Measurements from ENCODE around the gene USP6. TPM values are rescaled to one million over a fixed set of nuclear protein-coding genes. Genes with fewer than 3 reads are reported as not detected.
"Not testable (repeated sequence)": the region's sequence is repeated elsewhere in the genome, so short reads cannot be mapped to it uniquely, and the experiment has no call there.

USP6 gene
- total RNA-seq, 1 experiment from 2014 or later = not detected

DNA sequence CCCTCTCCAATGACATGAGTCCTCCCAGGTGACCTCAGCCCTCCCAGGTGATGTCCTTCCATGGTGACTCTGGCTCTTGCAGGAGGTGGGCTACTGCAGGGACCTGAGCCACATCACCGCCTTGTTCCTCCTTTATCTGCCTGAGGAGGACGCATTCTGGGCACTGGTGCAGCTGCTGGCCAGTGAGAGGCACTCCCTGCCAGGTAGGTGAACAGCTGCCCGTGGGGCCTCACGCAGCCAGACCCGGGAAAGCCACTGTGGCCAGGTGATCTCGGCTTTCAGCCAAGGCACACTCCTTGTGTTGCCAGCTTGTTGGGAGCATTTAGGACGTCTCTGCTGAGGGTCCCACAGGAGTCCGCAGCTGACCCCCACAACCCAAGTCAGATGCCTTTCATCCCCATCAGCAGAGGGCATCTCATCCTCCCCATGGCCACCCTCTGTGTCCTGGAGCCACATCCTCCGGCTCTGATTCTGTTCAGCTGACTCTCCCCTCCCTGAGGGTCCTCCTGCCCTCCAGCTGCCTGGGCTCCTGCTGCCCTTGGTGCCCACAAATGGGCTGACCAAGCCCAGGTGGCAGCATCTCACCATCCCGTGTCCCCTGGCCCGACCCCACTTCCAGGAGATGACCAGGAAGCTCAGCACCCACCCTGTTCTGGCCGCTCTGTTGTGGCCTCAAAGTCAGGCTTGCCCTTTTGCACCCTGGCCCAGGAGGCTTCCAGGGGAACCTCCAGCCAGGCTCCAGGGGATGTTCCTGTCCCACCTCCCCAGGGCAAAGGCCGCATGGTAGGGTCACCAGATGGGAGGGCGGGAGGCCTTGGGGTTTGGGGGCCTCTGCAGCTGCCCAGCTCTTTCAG lies 20.1 kb downstream of the USP6 start:
- no peak for TF ChIP-seq CTCF (IDR thresholded peaks at IDR 0.05; ENCODE audit: unreplicated experiment)
- no peak overlapping the region for H3K4me3 Mint-ChIP-seq (ENCODE audit: low read depth, unreplicated experiment)
- CTCF ChIA-PET = no interaction called here
- H3K27me3 Mint-ChIP-seq (ENCODE audit: unreplicated experiment) = peaks cover 7% of the 10 kb centered on the region
- no peak for DNase-seq
- BruUV-seq (replicated peaks) = no TSS peak
- H3K9me3 Mint-ChIP-seq (ENCODE audit: low read depth, unreplicated experiment) = no peaks in the 10 kb centered on the region
- no peaks in the 10 kb centered on the region for H3K36me3 Mint-ChIP-seq (ENCODE audit: insufficient read depth, unreplicated experiment)
- no peaks in the 10 kb centered on the region for H3K4me1 Mint-ChIP-seq (ENCODE audit: low read depth, unreplicated experiment)
- no peak overlapping the region for H3K27ac Mint-ChIP-seq (ENCODE audit: unreplicated experiment)
- intact Hi-C loops (cut with micrococcal nuclease; ENCODE audit: unreplicated experiment) = no loop called here

DNA sequence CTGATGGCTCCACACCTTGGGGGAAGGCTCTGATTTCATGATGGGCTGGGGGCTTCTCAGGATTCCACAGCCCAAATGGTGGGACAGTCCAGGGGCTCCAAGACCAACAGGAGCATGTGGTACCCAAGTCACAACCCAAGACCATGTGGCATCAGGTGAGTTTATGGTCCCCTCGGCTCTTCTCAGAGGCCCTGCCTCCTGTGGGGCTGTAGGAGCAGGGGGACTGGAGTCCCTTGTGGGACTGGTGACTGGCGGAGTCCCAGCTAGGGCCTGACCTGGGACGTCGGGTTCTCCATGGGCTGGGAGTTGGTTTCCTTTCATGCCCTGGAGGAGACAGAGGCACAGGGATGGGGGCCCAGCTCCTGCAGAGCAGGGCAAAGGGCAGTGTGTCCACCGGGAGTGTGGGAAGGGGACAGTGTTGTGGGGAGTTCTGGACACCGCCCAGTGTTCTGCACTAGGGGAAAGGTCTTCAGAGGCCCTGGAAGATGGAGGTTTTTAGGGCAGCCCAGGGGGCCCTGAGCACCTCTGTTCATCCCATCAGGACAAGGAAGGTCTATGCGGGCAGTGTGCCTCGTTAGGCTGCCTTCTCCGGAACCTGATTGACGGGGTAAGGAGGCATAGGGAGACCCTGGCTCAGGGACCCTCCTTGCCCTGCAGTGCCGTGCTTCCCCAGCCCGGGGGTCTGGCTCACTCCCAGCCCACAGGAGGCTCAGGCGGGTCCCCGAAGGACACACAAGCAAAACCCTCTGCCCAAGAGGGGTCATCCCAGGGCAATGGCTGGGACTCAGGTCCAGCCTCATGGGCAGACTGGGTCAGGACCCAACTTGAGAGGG lies 21.0 kb downstream of the USP6 start:
- intact Hi-C loops (cut with micrococcal nuclease; ENCODE audit: unreplicated experiment); DNase-seq; H3K36me3 Mint-ChIP-seq (ENCODE audit: insufficient read depth, unreplicated experiment); H3K27me3 Mint-ChIP-seq (ENCODE audit: unreplicated experiment); H3K9me3 Mint-ChIP-seq (ENCODE audit: low read depth, unreplicated experiment); H3K4me1 Mint-ChIP-seq (ENCODE audit: low read depth, unreplicated experiment); H3K4me3 Mint-ChIP-seq (ENCODE audit: low read depth, unreplicated experiment); BruUV-seq (replicated peaks); CTCF ChIA-PET; H3K27ac Mint-ChIP-seq (ENCODE audit: unreplicated experiment): not testable (repeated sequence)

DNA sequence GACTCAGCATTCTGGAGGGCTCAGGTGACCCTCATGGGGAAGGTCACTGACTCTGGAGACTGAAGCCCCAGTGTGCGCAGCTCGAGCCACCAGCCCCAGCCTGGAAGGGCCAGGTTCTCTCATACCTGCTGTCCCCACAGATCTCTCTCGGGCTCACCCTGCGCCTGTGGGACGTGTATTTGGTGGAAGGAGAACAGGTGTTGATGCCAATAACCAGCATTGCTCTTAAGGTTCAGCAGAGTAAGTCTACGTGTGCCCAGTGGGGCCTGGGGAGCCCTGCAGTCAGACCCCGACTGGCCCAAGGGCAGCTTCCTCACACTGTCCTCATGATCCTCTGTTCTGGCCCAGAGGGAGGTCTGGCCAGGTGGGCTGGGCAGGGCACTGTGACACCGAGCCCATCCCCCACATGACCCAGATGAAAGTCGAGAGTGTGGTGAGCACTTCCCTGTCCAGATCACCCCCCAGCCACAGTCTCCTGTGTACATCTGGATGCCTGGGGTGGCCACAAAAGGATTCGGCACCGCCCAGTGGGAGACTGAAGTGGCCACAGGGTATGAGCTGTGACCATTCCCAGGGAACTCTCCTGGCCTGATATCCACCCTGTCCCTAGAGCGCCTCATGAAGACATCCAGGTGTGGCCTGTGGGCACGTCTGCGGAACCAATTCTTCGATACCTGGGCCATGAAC lies 21.8 kb downstream of the USP6 start:
- not testable (repeated sequence) for H3K27ac Mint-ChIP-seq (ENCODE audit: unreplicated experiment); BruUV-seq (replicated peaks); H3K36me3 Mint-ChIP-seq (ENCODE audit: insufficient read depth, unreplicated experiment)

GRCh38 chr17:5138198-5138544 lies 22.3 kb downstream of the USP6 start:
- BruUV-seq (replicated peaks); H3K9me3 Mint-ChIP-seq (ENCODE audit: low read depth, unreplicated experiment); DNase-seq; intact Hi-C loops (cut with micrococcal nuclease; ENCODE audit: unreplicated experiment); H3K36me3 Mint-ChIP-seq (ENCODE audit: insufficient read depth, unreplicated experiment); H3K27ac Mint-ChIP-seq (ENCODE audit: unreplicated experiment); H3K27me3 Mint-ChIP-seq (ENCODE audit: unreplicated experiment); H3K4me1 Mint-ChIP-seq (ENCODE audit: low read depth, unreplicated experiment); CTCF ChIA-PET; H3K4me3 Mint-ChIP-seq (ENCODE audit: low read depth, unreplicated experiment): not testable (repeated sequence)

More for the DNA sequence above, 21.8 kb downstream of the USP6 start:
- H3K27me3 Mint-ChIP-seq (ENCODE audit: unreplicated experiment); intact Hi-C loops (cut with micrococcal nuclease; ENCODE audit: unreplicated experiment); H3K4me3 Mint-ChIP-seq (ENCODE audit: low read depth, unreplicated experiment); H3K9me3 Mint-ChIP-seq (ENCODE audit: low read depth, unreplicated experiment); DNase-seq; H3K4me1 Mint-ChIP-seq (ENCODE audit: low read depth, unreplicated experiment); CTCF ChIA-PET: not testable (repeated sequence)

DNA sequence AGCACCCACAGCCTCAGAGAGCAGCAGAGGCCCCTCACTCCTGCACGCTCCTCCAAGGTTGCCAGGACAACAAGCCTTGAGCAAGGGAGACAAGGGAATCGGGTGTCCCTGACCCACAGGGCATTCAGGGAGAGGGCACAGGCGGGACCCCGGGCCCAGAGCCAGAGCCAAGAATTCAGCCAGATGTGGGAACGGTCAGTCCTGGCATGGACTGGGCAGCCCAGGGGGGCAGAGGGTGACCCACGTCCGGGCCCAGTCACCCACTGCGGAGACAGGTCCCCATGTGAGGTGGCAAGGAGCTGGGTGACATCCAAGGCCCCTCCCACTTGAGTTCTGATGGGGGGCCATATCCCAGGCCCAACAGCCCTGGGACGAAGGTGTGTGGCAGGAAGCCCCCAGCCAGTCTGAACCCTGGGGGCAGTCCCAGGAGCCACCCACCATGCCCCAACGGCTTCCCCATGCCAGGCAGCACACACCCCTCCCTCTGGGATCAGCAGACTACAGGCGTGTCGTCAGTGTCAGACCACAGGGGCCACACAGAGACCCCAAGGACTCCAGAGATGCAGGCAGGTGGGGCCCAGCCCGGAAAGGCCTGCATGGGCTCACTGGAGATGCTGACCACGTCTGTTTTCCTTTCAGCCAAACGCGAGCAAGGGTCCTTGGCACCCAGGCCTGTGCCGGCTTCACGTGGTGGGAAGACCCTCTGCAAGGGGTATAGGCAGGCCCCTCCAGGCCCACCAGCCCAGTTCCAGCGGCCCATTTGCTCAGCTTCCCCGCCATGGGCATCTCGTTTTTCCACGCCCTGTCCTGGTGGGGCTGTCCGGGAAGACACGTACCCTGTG lies 23.0 kb downstream of the USP6 start:
- BruUV-seq (replicated peaks) = no TSS peak
- no peaks in the 10 kb centered on the region for H3K27me3 Mint-ChIP-seq (ENCODE audit: unreplicated experiment)
- CTCF ChIA-PET = no interaction called here
- H3K36me3 Mint-ChIP-seq (ENCODE audit: insufficient read depth, unreplicated experiment) = no peaks in the 10 kb centered on the region
- H3K27ac Mint-ChIP-seq (ENCODE audit: unreplicated experiment) = no peak overlapping the region
- H3K9me3 Mint-ChIP-seq (ENCODE audit: low read depth, unreplicated experiment) = no peaks in the 10 kb centered on the region
- intact Hi-C loops (cut with micrococcal nuclease; ENCODE audit: unreplicated experiment) = no loop called here
- TF ChIP-seq CTCF (IDR thresholded peaks at IDR 0.05; ENCODE audit: unreplicated experiment) = no peak
- no peak overlapping the region for H3K4me3 Mint-ChIP-seq (ENCODE audit: low read depth, unreplicated experiment)
- H3K4me1 Mint-ChIP-seq (ENCODE audit: low read depth, unreplicated experiment) = no peaks in the 10 kb centered on the region
- DNase-seq = no peak

Data from Calu3 (cell line).